H54 (cell line): ENCODE results near the gene PGD.
"Not testable (repeated sequence)": the region's sequence is repeated elsewhere in the genome, so short reads cannot be mapped to it uniquely, and the experiment has no call there.

Experiments used
- DNase-seq: peaks from one replicate; pipeline ENCODE4 v3.0.0; 2011; ENCODE audit warnings: low spot score, mixed read lengths; ENCODE audit not compliant: insufficient read length
- FAIRE-seq: peaks from 3 replicates; lab custom pipeline; 2011; peaks lifted over from hg19 to GRCh38; lab: Jason Lieb, UNC
- POLR2A ChIP-seq: IDR thresholded peaks from 2 replicates; pipeline ENCODE4 v1.6.1; 2011; ENCODE audit warnings: low read depth, mild to moderate bottlenecking, low read length

The PGD gene

GRCh38 chr1:10386761-10387676, 11.8 kb upstream of the PGD start:
- DNase-seq, result no peak
- no peak for TF ChIP-seq POLR2A
- FAIRE-seq, result no peak

- no peak for TF ChIP-seq POLR2A
- DNase-seq (no peak), FAIRE-seq (peak; percentile 53)
These were observed 11.0 kb upstream of the PGD start for GRCh38 chr1:10387677-10388386.

- TF ChIP-seq POLR2A, result no peak
- no peak for FAIRE-seq
- no peak for DNase-seq
These were observed 10.5 kb upstream of the PGD start for GRCh38 chr1:10388387-10388715.

- DNase-seq (no peak), FAIRE-seq (no peak)
- no peak for TF ChIP-seq POLR2A
These were observed 9.4 kb upstream of the PGD start for GRCh38 chr1:10389271-10389973.

GRCh38 chr1:10396870-10397269, 2.0 kb upstream of the PGD start:
- no peak for DNase-seq
- no peak for FAIRE-seq
- no peak for TF ChIP-seq POLR2A

GRCh38 chr1:10398278-10398733, 558 bp upstream of the PGD start:
- no peak for FAIRE-seq
- no peak for TF ChIP-seq POLR2A
- DNase-seq, result no peak

GRCh38 chr1:10399444-10399941, 629 bp downstream of the PGD start:
- no peak for TF ChIP-seq POLR2A
- DNase-seq (no peak), FAIRE-seq (no peak)

- FAIRE-seq, result no peak
- no peak for DNase-seq
- TF ChIP-seq POLR2A, result no peak
These were observed 1.1 kb downstream of the PGD start for GRCh38 chr1:10400013-10400412.

GRCh38 chr1:10401281-10401680, 2.4 kb downstream of the PGD start:
- DNase-seq, result no peak
- FAIRE-seq, result no peak
- TF ChIP-seq POLR2A, result no peak

GRCh38 chr1:10402729-10403274, 3.9 kb downstream of the PGD start:
- FAIRE-seq, result no peak
- no peak for DNase-seq
- TF ChIP-seq POLR2A, result no peak

GRCh38 chr1:10407201-10407600, 8.3 kb downstream of the PGD start:
- DNase-seq (no peak), FAIRE-seq (no peak)
- TF ChIP-seq POLR2A, result no peak

GRCh38 chr1:10415211-10415930, 16.5 kb downstream of the PGD start:
- TF ChIP-seq POLR2A, result no peak
- DNase-seq (no peak), FAIRE-seq (no peak)

GRCh38 chr1:10415967-10416366, 17.1 kb downstream of the PGD start:
- not testable (repeated sequence) for DNase-seq, FAIRE-seq

- FAIRE-seq, result not testable (repeated sequence)
These were observed 19.9 kb downstream of the PGD start for GRCh38 chr1:10418741-10419140.

More at GRCh38 chr1:10418741-10419140, 19.9 kb downstream of the PGD start:
- DNase-seq, result not testable (repeated sequence)
